ENCODE data around the gene GADD45B.

- TF ChIP-seq, protein P1, sequence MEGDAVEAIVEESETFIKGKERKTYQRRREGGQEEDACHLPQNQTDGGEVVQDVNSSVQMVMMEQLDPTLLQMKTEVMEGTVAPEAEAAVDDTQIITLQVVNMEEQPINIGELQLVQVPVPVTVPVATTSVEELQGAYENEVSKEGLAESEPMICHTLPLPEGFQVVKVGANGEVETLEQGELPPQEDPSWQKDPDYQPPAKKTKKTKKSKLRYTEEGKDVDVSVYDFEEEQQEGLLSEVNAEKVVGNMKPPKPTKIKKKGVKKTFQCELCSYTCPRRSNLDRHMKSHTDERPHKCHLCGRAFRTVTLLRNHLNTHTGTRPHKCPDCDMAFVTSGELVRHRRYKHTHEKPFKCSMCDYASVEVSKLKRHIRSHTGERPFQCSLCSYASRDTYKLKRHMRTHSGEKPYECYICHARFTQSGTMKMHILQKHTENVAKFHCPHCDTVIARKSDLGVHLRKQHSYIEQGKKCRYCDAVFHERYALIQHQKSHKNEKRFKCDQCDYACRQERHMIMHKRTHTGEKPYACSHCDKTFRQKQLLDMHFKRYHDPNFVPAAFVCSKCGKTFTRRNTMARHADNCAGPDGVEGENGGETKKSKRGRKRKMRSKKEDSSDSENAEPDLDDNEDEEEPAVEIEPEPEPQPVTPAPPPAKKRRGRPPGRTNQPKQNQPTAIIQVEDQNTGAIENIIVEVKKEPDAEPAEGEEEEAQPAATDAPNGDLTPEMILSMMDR (IDR thresholded peaks at IDR 0.05) = no peak
- no peak for TF ChIP-seq POLR2A (IDR thresholded peaks at IDR 0.05)
Measured at GRCh38 chr19:2483084-2483483, 7.2 kb downstream of the GADD45B start.

All from thyroid gland (tissue), 4 donors.